PFSK-1 (cell line): ENCODE results near the gene ADAP1.

Source experiments
- POLR2AphosphoS5 ChIP-seq: IDR thresholded peaks from 2 replicates; pipeline ENCODE4 v1.6.1; 2012; ENCODE audit warnings: low read depth, mild to moderate bottlenecking, control low read depth, low read length, moderate library complexity
- REST ChIP-seq, 2 experiments: IDR thresholded peaks; 2 replicates each; pipeline versions ENCODE4 v1.6.1 to v1.8.0; 2011 to 2012; ENCODE audit warnings: low read depth in 2 of 2, low read length in 2 of 2, control low read depth in 1 of 2, inconsistent platforms in 1 of 2, mild to moderate bottlenecking in 1 of 2, moderate library complexity in 1 of 2; ENCODE audit not compliant: insufficient read depth in 1 of 2

DNA sequence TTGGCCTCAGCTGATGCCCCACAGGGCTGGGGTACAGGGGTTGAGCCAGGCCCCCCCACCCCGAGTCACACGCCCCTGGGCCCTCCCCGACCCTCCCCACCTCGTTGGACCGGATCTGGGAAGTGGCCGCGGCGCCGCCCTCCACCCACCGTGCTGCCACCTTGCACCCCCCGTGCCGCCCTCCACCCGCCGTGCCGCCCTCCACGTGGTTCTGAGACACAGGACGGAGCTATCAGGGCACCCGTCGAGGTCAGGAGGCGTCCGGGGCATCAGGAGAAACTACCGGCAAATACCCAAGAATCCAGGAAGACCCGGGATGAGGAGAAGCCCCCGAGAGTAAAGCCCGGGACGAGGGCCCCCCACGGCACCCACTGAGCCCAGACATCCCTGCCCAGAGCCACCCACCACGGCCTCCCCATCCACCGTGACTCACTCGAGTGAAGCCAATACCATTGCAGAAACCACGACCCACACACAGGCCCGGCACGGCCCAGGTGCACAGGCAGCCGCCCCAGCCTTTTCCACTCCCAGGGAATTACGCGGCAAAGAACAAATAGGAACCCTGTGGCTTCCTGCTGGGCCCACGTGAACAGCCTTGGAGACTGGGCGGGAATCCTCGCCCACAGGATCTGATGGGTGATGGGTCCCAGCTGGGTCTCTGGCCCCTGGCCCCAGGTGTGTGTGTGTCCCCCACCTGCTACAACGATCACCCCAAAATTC lies 34.0 kb downstream of the ADAP1 start:
- TF ChIP-seq REST (IDR thresholded peaks at IDR 0.05; ENCODE audit: insufficient read depth in 1 of 2, low read depth in 2 of 2, low read length in 2 of 2) (no peak), POLR2AphosphoS5 (no peak)
